ENCODE data around the gene PITPNC1. TPM values are rescaled to one million over a fixed set of nuclear protein-coding genes. Genes with fewer than 3 reads are reported as not detected.
A peak's percentile ranks its signal among the peaks of the same experiment; 100 is the strongest.

PITPNC1 gene
- total RNA-seq, 1 donor from 2014 or later, result 13.0 TPM

GRCh38 chr17:67521775-67522069, 144.6 kb downstream of the PITPNC1 start:
- TF ChIP-seq CTCF (IDR thresholded peaks at IDR 0.05; ENCODE audit: insufficient read depth, low read length, poor library complexity, severe bottlenecking), result no peak
- Histone ChIP-seq H3K27me3 (ENCODE audit: control insufficient read depth, insufficient read depth, low read length) (no peaks in the 10 kb centered on the region), H3K36me3 (ENCODE audit: control insufficient read depth, insufficient read depth, low read length) (no peaks in the 10 kb centered on the region), H3K4me3 (ENCODE audit: low read depth, low read length) (no peak overlapping the region)
- DNase-seq (ENCODE audit: low read depth), result no peak

GRCh38 chr17:67523101-67523500, 146.0 kb downstream of the PITPNC1 start:
- no peak overlapping the region for H3K4me3 ChIP-seq (ENCODE audit: low read depth, low read length)
- no peak for TF ChIP-seq CTCF (IDR thresholded peaks at IDR 0.05; ENCODE audit: insufficient read depth, low read length, poor library complexity, severe bottlenecking)
- no peaks in the 10 kb centered on the region for H3K27me3 ChIP-seq (ENCODE audit: control insufficient read depth, insufficient read depth, low read length)
- no peak for DNase-seq (ENCODE audit: low read depth)
- no peaks in the 10 kb centered on the region for H3K36me3 ChIP-seq (ENCODE audit: control insufficient read depth, insufficient read depth, low read length)

GRCh38 chr17:67525239-67526135, 148.4 kb downstream of the PITPNC1 start:
- Histone ChIP-seq H3K27me3 (ENCODE audit: control insufficient read depth, insufficient read depth, low read length) (no peaks in the 10 kb centered on the region), H3K36me3 (ENCODE audit: control insufficient read depth, insufficient read depth, low read length) (no peaks in the 10 kb centered on the region), H3K4me3 (ENCODE audit: low read depth, low read length) (no peak overlapping the region)
- no peak for DNase-seq (ENCODE audit: low read depth)
- no peak for TF ChIP-seq CTCF (IDR thresholded peaks at IDR 0.05; ENCODE audit: insufficient read depth, low read length, poor library complexity, severe bottlenecking)

- TF ChIP-seq CTCF (IDR thresholded peaks at IDR 0.05; ENCODE audit: insufficient read depth, low read length, poor library complexity, severe bottlenecking), result no peak
- Histone ChIP-seq H3K36me3 (ENCODE audit: control insufficient read depth, insufficient read depth, low read length) (no peaks in the 10 kb centered on the region), H3K27me3 (ENCODE audit: control insufficient read depth, insufficient read depth, low read length) (no peaks in the 10 kb centered on the region), H3K4me3 (ENCODE audit: low read depth, low read length) (no peak overlapping the region)
- no peak for DNase-seq (ENCODE audit: low read depth)
These were observed 149.6 kb downstream of the PITPNC1 start for GRCh38 chr17:67526700-67527099.

- H3K4me3 ChIP-seq (ENCODE audit: low read depth, low read length), result peak overlapping the region; percentile 26
These were observed 151.8 kb downstream of the PITPNC1 start for GRCh38 chr17:67528751-67529436.

More at GRCh38 chr17:67528751-67529436, 151.8 kb downstream of the PITPNC1 start:
- Histone ChIP-seq H3K27me3 (ENCODE audit: control insufficient read depth, insufficient read depth, low read length) (no peaks in the 10 kb centered on the region), H3K36me3 (ENCODE audit: control insufficient read depth, insufficient read depth, low read length) (no peaks in the 10 kb centered on the region)
- TF ChIP-seq CTCF (IDR thresholded peaks at IDR 0.05; ENCODE audit: insufficient read depth, low read length, poor library complexity, severe bottlenecking), result no peak
- peak; percentile 77 for DNase-seq (ENCODE audit: low read depth)

Measured in kidney epithelial cell (primary cell).